Fibroblast of lung (primary cell): ENCODE measurements around the gene FNDC5. TPM values are rescaled to one million over a fixed set of nuclear protein-coding genes. Genes with fewer than 3 reads are reported as not detected.

Experiments
- DNase-seq, 2 donors: peaks; one replicate each; pipeline versions ENCODE4 v3.0.0 to v3.0.0-alpha.2; 2010; ENCODE audit warnings: low read depth in 2 of 2
- H2AFZ ChIP-seq: 2 replicates; pipeline ENCODE4 v1.5.1; 2012; ENCODE audit warnings: low read length, control low read depth, inconsistent platforms
- H3K27ac ChIP-seq: 2 replicates; pipeline ENCODE4 v1.5.1; 2011; ENCODE audit warnings: low read length, control low read depth; ENCODE audit not compliant: insufficient read depth
- H3K27me3 ChIP-seq: 2 replicates; pipeline ENCODE4 v1.5.1; 2011; ENCODE audit warnings: mild to moderate bottlenecking, low read length; ENCODE audit not compliant: control insufficient read depth, insufficient read depth
- H3K36me3 ChIP-seq: 2 replicates; pipeline ENCODE4 v1.5.1; 2011; ENCODE audit warnings: low read length; ENCODE audit not compliant: control insufficient read depth, insufficient read depth
- H3K4me1 ChIP-seq: 2 replicates; pipeline ENCODE4 v1.5.1; 2011; ENCODE audit warnings: low read length; ENCODE audit not compliant: control insufficient read depth, insufficient read depth; ENCODE audit errors: extremely low read depth
- H3K4me2 ChIP-seq: 2 replicates; pipeline ENCODE4 v1.5.1; 2011; ENCODE audit warnings: low read length, control low read depth; ENCODE audit not compliant: insufficient read depth; ENCODE audit errors: extremely low read depth
- H3K4me3 ChIP-seq, 4 experiments: fragments of 200-600 bp in 1 of 4; sonication (generic) in 1 of 4; replicated peaks in 1 of 4; 2 replicates each; pipeline ENCODE4 v1.5.1; 2011 to 2016; ENCODE audit warnings: low read length in 4 of 4, low read depth in 3 of 4, mild to moderate bottlenecking in 3 of 4, control low read depth in 2 of 4, inconsistent platforms in 1 of 4, mixed read lengths in 1 of 4; ENCODE audit not compliant: insufficient read depth in 1 of 4; ENCODE audit errors: control extremely low read depth in 1 of 4
- H3K79me2 ChIP-seq: 2 replicates; pipeline ENCODE4 v1.5.1; 2012; ENCODE audit warnings: mild to moderate bottlenecking, low read length, inconsistent platforms; ENCODE audit not compliant: control insufficient read depth, insufficient read depth
- H3K9ac ChIP-seq: 2 replicates; pipeline ENCODE4 v1.5.1; 2011; ENCODE audit warnings: mild to moderate bottlenecking, low read length, control low read depth; ENCODE audit not compliant: insufficient read depth
- H3K9me3 ChIP-seq: 2 replicates; pipeline ENCODE4 v1.5.1; 2012; ENCODE audit warnings: low read depth, low read length; ENCODE audit not compliant: control insufficient read depth, insufficient read depth
- H4K20me1 ChIP-seq: 2 replicates; pipeline ENCODE4 v1.5.1; 2011; ENCODE audit warnings: low read length; ENCODE audit not compliant: control insufficient read depth, insufficient read depth; ENCODE audit errors: extremely low read depth
- CTCF ChIP-seq, 2 donors: IDR thresholded peaks in 1 of 2; conservative IDR thresholded peaks in 1 of 2; 1 replicate in 1 of 2; 2 replicates in 1 of 2; pipeline ENCODE4 v1.5.1; 2011 to 2012; ENCODE audit warnings: low read length in 2 of 2, control low read depth in 1 of 2, inconsistent platforms in 1 of 2, low read depth in 1 of 2, mild to moderate bottlenecking in 1 of 2
- EZH2 ChIP-seq: IDR thresholded peaks from 2 replicates; pipeline ENCODE4 v1.5.1; 2012; ENCODE audit warnings: low read length, control low read depth, mild to moderate bottlenecking; ENCODE audit errors: missing control alignments
- polyA plus RNA-seq, 2 donors: library from polyadenylated mRNA; depleted of rRNA in 1 of 2; stranded (reverse) in 1 of 2; unstranded in 1 of 2; fragments of >200 nt; gene quantifications; 2 replicates each; pipeline ENCODE4 v1.2.1, GENCODE V29; 2011 to 2012; ENCODE audit warnings: missing spikeins in 1 of 2
- total RNA-seq: library from RNA; depleted of rRNA; stranded (reverse); fragments of >200 nt; gene quantifications from 2 replicates; pipeline ENCODE4 v1.2.1, GENCODE V29; 2014

The FNDC5 gene
- total and polyA plus RNA-seq, 2 donors (not counting 1 experiment from before 2014, with no cell fraction given), result 0.33 to 1.6 TPM

DNA sequence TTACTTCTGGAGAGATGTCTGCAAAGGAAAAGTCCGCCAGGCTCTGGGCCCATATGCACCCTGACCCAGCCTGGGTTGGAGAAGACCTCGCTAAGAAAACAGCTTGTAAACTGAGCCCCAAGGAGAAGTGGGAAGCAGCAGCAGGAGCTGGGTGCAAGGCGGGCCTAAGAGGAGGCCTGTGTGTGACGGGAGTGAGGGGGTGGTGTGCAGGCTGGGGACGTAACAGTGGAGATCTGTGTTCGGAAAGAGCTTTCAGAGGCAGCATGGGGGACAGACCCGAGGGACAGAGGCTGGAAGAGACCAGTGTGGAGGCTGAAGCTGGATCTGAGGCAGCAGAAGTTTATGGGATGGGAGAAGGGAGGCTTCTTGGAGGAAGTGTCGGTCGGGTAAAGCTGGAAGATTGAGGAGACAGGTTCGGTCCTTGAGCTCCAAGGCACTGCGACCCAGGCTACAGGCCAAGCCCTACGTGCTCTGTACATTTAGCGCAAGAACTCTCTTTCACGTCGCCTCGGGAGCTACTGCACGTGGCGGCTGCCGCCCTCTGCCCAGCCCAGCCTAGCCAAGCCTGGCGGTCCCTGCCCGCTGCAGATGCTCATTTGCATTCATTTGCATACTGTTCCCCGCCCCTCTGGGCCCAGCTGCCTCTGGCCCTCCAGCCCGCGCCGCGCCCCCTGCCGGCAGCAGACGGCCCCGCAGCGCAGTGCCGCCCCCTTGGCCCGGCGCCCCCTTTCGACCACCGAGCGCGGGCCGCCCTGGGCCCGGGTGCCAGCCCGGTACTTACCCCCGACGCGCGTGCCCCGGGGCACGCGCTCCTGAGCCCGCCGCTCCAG lies 21.9 kb upstream of the FNDC5 start:
- no peaks in the 10 kb centered on the region for H3K4me1 ChIP-seq
- H3K79me2 ChIP-seq, result no peaks in the 10 kb centered on the region
- H3K27ac ChIP-seq, result no peak overlapping the region
- peak overlapping the region in 2 of 4 experiments; percentile 28 to 52 for H3K4me3 ChIP-seq
- peaks cover 14% of the 10 kb centered on the region for H3K27me3 ChIP-seq
- no peak overlapping the region for H3K9ac ChIP-seq
- no peaks in the 10 kb centered on the region for H3K9me3 ChIP-seq
- peak overlapping the region; percentile 28 for H3K4me2 ChIP-seq
- peak; percentile 22 to 36 for DNase-seq
- H2AFZ ChIP-seq, result no peak overlapping the region
- no peaks in the 10 kb centered on the region for H4K20me1 ChIP-seq
- TF ChIP-seq CTCF (conservative IDR thresholded peaks at IDR 0.05 in 1 of 2, IDR thresholded peaks at IDR 0.05 in 1 of 2; ENCODE audit: low read depth in 1 of 2, low read length in 2 of 2) (no peak), EZH2 (peak; percentile 83)
- no peaks in the 10 kb centered on the region for H3K36me3 ChIP-seq

DNA sequence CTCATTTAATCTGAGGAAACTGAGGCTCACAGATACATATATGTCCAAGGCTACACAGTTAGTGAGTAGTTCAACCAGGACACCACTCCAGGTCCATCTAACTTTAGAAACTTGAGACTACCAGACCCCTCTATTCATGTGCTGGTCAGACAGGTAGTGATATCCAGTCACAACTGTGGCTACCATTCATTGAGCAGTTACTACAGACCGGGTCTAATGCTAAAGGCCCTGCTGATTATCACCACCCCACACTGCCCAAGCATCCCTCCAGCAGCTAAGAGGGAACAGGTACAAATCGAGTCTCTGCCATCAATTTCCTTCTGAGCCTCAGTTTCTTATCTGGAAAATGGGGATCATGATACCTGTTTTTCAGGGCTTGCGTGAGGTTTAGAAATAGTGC lies 20.9 kb upstream of the FNDC5 start:
- Histone ChIP-seq H2AFZ (no peak overlapping the region), H3K4me2 (no peak overlapping the region), H3K36me3 (no peaks in the 10 kb centered on the region), H3K27me3 (peaks cover 22% of the 10 kb centered on the region), H3K9me3 (no peaks in the 10 kb centered on the region), H3K79me2 (no peaks in the 10 kb centered on the region), H3K9ac (no peak overlapping the region), H3K27ac (no peak overlapping the region), H3K4me1 (no peaks in the 10 kb centered on the region), H4K20me1 (no peaks in the 10 kb centered on the region), H3K4me3 (no peak overlapping the region)
- TF ChIP-seq CTCF (conservative IDR thresholded peaks at IDR 0.05 in 1 of 2, IDR thresholded peaks at IDR 0.05 in 1 of 2; ENCODE audit: low read depth in 1 of 2, low read length in 2 of 2), result no peak
- no peak for DNase-seq

- DNase-seq, result peak in 1 of 2 donors; percentile 20
- TF ChIP-seq CTCF (conservative IDR thresholded peaks at IDR 0.05 in 1 of 2, IDR thresholded peaks at IDR 0.05 in 1 of 2; ENCODE audit: low read depth in 1 of 2, low read length in 2 of 2) (no peak), EZH2 (no peak)
These were observed 20.5 kb upstream of the FNDC5 start for GRCh38 chr1:32891241-32891570.

More at GRCh38 chr1:32891241-32891570, 20.5 kb upstream of the FNDC5 start:
- Histone ChIP-seq H3K9ac (no peak overlapping the region), H3K36me3 (no peaks in the 10 kb centered on the region), H3K9me3 (no peaks in the 10 kb centered on the region), H3K27ac (no peak overlapping the region), H3K4me2 (no peak overlapping the region), H3K79me2 (no peaks in the 10 kb centered on the region), H3K4me1 (no peaks in the 10 kb centered on the region), H2AFZ (no peak overlapping the region), H3K4me3 (no peak overlapping the region), H4K20me1 (no peaks in the 10 kb centered on the region), H3K27me3 (peaks cover 22% of the 10 kb centered on the region)
